Activated naive CD4-positive, alpha-beta T cell treated with anti-CD3 and anti-CD28 coated beads, Interleukin-2, amount 10 ng/mL, durations not matched to agents 5 hours and 36 hours (primary cell): ENCODE measurements around the gene NPIPB12. TPM values are rescaled to one million over a fixed set of nuclear protein-coding genes. Genes with fewer than 3 reads are reported as not detected.

Source experiments
- total RNA-seq, 2 experiments: library from RNA; stranded (reverse); gene quantifications; one replicate each; pipeline ENCODE4 v1.2.3, GENCODE V29; 2021

Gene NPIPB12
- total RNA-seq = 10 to 100 TPM; 39.2 to 56.4 TPM

GRCh38 chr16:29506308-29506707, at the start of gene NPIPB12:
Gene NPIPB12 (minus strand): TSS chr16:29506408.

GRCh38 chr16:29459706-29460646, 46.2 kb downstream of the NPIPB12 start, which contains the start of gene SULT1A4:
Gene SULT1A4 (plus strand): TSS chr16:29459913. CDS start chr16:29461386, 1,473 bp downstream.

GRCh38 chr16:29454269-29454668, 51.9 kb downstream of the NPIPB12 start, which contains the start of the genes BOLA2 and SLX1B:
Gene BOLA2 (minus strand): TSS chr16:29454351. CDS start chr16:29454253, 98 bp downstream.
Gene SLX1B (plus strand): TSS chr16:29454533.

Other genes starting within 250 kb of the NPIPB12 start
- 1 to 10 TPM; 2.4 to 3.2 TPM for gene NPIPB11, start 99.7 kb downstream of the NPIPB12 start, total RNA-seq
- gene BOLA2, start 52.1 kb downstream of the NPIPB12 start, total RNA-seq = 1 to 10 TPM; 6.1 to 9.9 TPM
- gene SLX1B, start 51.9 kb downstream of the NPIPB12 start, total RNA-seq = 10 to 100 TPM; 38.9 to 43.3 TPM
- 1 to 10 TPM; 2.1 to 3.6 TPM for gene SULT1A4, start 46.5 kb downstream of the NPIPB12 start, total RNA-seq
- gene SPN, start 156.8 kb upstream of the NPIPB12 start, total RNA-seq = 100 to 1,000 TPM; 336 to 352 TPM
- 1 to 10 TPM; 3.8 to 3.9 TPM for gene QPRT, start 172.8 kb upstream of the NPIPB12 start, total RNA-seq
- gene C16orf54, start 239.6 kb upstream of the NPIPB12 start, total RNA-seq = 100 to 1,000 TPM; 114 to 115 TPM